ENCODE results near the gene TTL. TPM values are rescaled to one million over a fixed set of nuclear protein-coding genes. Genes with fewer than 3 reads are reported as not detected.
"Not testable (repeated sequence)": the region's sequence is repeated elsewhere in the genome, so short reads cannot be mapped to it uniquely, and the experiment has no call there.

The TTL gene
- total and polyA plus RNA-seq, 4 experiments from 2014 or later, result 1.8 to 23.3 (median 13.8) TPM

- CTCF ChIA-PET (ENCODE audit: partially characterized antibody), result interaction anchor here (0.9 kb wide), 1 partner anchor 39 kb away, joined by 3 read pairs; no protein-coding TSS in a partner anchor
Observed at GRCh38 chr2:112519506-112519905, 37.5 kb downstream of the TTL start.

GRCh38 chr2:112520234-112520783 lies 38.4 kb downstream of the TTL start:
- no peak overlapping the region for H3K27ac Mint-ChIP-seq
- peaks cover 47 to 59% of the 10 kb centered on the region in 2 donors for H3K36me3 Mint-ChIP-seq
- Histone ChIP-seq H3K4me3 (ENCODE audit: low read length in 2 of 2) (no peak overlapping the region), H3K4me1 (ENCODE audit: insufficient read depth, low read length) (no peaks in the 10 kb centered on the region), H3K36me3 (ENCODE audit: insufficient read depth, low read length) (peaks cover 25% of the 10 kb centered on the region), H3K27me3 (ENCODE audit: insufficient read depth, low read length) (no peaks in the 10 kb centered on the region), H3K27ac (ENCODE audit: low read depth, low read length) (no peak overlapping the region), H3K9me3 (ENCODE audit: control insufficient read depth in 1 of 2, low read length in 2 of 2) (no peaks in the 10 kb centered on the region)
- no peaks in the 10 kb centered on the region for H3K27me3 Mint-ChIP-seq
- peaks cover 0 to 3% (median 0%) of the 10 kb centered on the region in 8 donors for H3K9me3 Mint-ChIP-seq
- H3K4me1 Mint-ChIP-seq, result peaks cover 0 to 1% (median 0%) of the 10 kb centered on the region in 4 donors
- no peak overlapping the region for H3K4me3 Mint-ChIP-seq
- no peak for DNase-seq
- intact Hi-C loops (cut with micrococcal nuclease), result no loop called here
- ChIA-PET POLR2A (ENCODE audit: partially characterized antibody) (no interaction called here), CTCF (ENCODE audit: partially characterized antibody) (interaction anchor here (1.3 kb wide), 1 partner anchor 23 kb away, joined by 3 read pairs; no protein-coding TSS in a partner anchor)

More at GRCh38 chr2:112519506-112519905, 37.5 kb downstream of the TTL start:
- Mint-ChIP-seq H3K9me3 (peaks cover 0 to 8% (median 0%) of the 10 kb centered on the region in 8 donors), H3K27me3 (no peaks in the 10 kb centered on the region), H3K27ac (no peak overlapping the region), H3K4me1 (peaks cover 0 to 1% (median 0%) of the 10 kb centered on the region in 4 donors), H3K4me3 (no peak overlapping the region), H3K36me3 (peaks cover 49 to 66% of the 10 kb centered on the region in 2 donors)
- Histone ChIP-seq H3K36me3 (ENCODE audit: insufficient read depth, low read length) (peaks cover 28% of the 10 kb centered on the region), H3K27ac (ENCODE audit: low read depth, low read length) (no peak overlapping the region), H3K4me1 (ENCODE audit: insufficient read depth, low read length) (no peaks in the 10 kb centered on the region), H3K9me3 (ENCODE audit: control insufficient read depth in 1 of 2, low read length in 2 of 2) (no peaks in the 10 kb centered on the region), H3K27me3 (ENCODE audit: insufficient read depth, low read length) (no peaks in the 10 kb centered on the region), H3K4me3 (ENCODE audit: low read length in 2 of 2) (no peak overlapping the region)
- intact Hi-C loops (cut with micrococcal nuclease), result no loop called here
- DNase-seq, result no peak
- POLR2A ChIA-PET (ENCODE audit: partially characterized antibody), result no interaction called here

GRCh38 chr2:112523291-112523777 lies 41.4 kb downstream of the TTL start:
- no peaks in the 10 kb centered on the region for H3K9me3 Mint-ChIP-seq
- no peaks in the 10 kb centered on the region for H3K27me3 Mint-ChIP-seq
- H3K27ac ChIP-seq (ENCODE audit: low read depth, low read length), result no peak overlapping the region
- H3K4me3 Mint-ChIP-seq, result no peak overlapping the region
- peaks cover 0 to 1% (median 0%) of the 10 kb centered on the region in 4 donors for H3K4me1 Mint-ChIP-seq
- no peaks in the 10 kb centered on the region for H3K27me3 ChIP-seq (ENCODE audit: insufficient read depth, low read length)
- H3K36me3 ChIP-seq (ENCODE audit: insufficient read depth, low read length), result peaks cover 25% of the 10 kb centered on the region
- peaks cover 56 to 64% of the 10 kb centered on the region in 2 donors for H3K36me3 Mint-ChIP-seq
- DNase-seq, result no peak
- intact Hi-C loops (cut with micrococcal nuclease), result no loop called here
- ChIA-PET CTCF (ENCODE audit: partially characterized antibody) (no interaction called here), POLR2A (ENCODE audit: partially characterized antibody) (no interaction called here)
- H3K4me3 ChIP-seq (ENCODE audit: low read length in 2 of 2), result no peak overlapping the region
- H3K27ac Mint-ChIP-seq, result no peak overlapping the region
- H3K9me3 ChIP-seq (ENCODE audit: control insufficient read depth in 1 of 2, low read length in 2 of 2), result no peaks in the 10 kb centered on the region
- H3K4me1 ChIP-seq (ENCODE audit: insufficient read depth, low read length), result no peaks in the 10 kb centered on the region

GRCh38 chr2:112524276-112524675 lies 42.3 kb downstream of the TTL start:
- peaks cover 30% of the 10 kb centered on the region for H3K36me3 ChIP-seq (ENCODE audit: insufficient read depth, low read length)
- H3K36me3 Mint-ChIP-seq, result peaks cover 59 to 71% of the 10 kb centered on the region in 2 donors
- CTCF ChIA-PET (ENCODE audit: partially characterized antibody); H3K27ac Mint-ChIP-seq; H3K9me3 ChIP-seq (ENCODE audit: control insufficient read depth in 1 of 2, low read length in 2 of 2); H3K9me3 Mint-ChIP-seq; H3K4me3 ChIP-seq (ENCODE audit: low read length in 2 of 2); H3K27me3 Mint-ChIP-seq; POLR2A ChIA-PET (ENCODE audit: partially characterized antibody); H3K27ac ChIP-seq (ENCODE audit: low read depth, low read length); H3K4me1 ChIP-seq (ENCODE audit: insufficient read depth, low read length); H3K27me3 ChIP-seq (ENCODE audit: insufficient read depth, low read length); H3K4me3 Mint-ChIP-seq; H3K4me1 Mint-ChIP-seq; DNase-seq; intact Hi-C loops (cut with micrococcal nuclease): not testable (repeated sequence)

GRCh38 chr2:112528541-112528940 lies 46.6 kb downstream of the TTL start:
- DNase-seq, result no peak
- H3K27ac ChIP-seq (ENCODE audit: low read depth, low read length), result no peak overlapping the region
- H3K9me3 ChIP-seq (ENCODE audit: control insufficient read depth in 1 of 2, low read length in 2 of 2), result no peaks in the 10 kb centered on the region
- Mint-ChIP-seq H3K4me3 (no peak overlapping the region), H3K27ac (no peak overlapping the region), H3K27me3 (no peaks in the 10 kb centered on the region), H3K36me3 (peaks cover 49 to 64% of the 10 kb centered on the region in 2 donors), H3K4me1 (no peaks in the 10 kb centered on the region), H3K9me3 (no peaks in the 10 kb centered on the region)
- intact Hi-C loops (cut with micrococcal nuclease), result no loop called here
- no peaks in the 10 kb centered on the region for H3K27me3 ChIP-seq (ENCODE audit: insufficient read depth, low read length)
- no peak overlapping the region for H3K4me3 ChIP-seq (ENCODE audit: low read length in 2 of 2)
- ChIA-PET POLR2A (ENCODE audit: partially characterized antibody) (no interaction called here), CTCF (ENCODE audit: partially characterized antibody) (interaction anchor here (1.0 kb wide), 1 partner anchor 48 kb away, joined by 3 read pairs; no protein-coding TSS in a partner anchor)
- H3K4me1 ChIP-seq (ENCODE audit: insufficient read depth, low read length), result no peaks in the 10 kb centered on the region
- H3K36me3 ChIP-seq (ENCODE audit: insufficient read depth, low read length), result peaks cover 23% of the 10 kb centered on the region

- Histone ChIP-seq H3K27ac (ENCODE audit: low read depth, low read length) (no peak overlapping the region), H3K36me3 (ENCODE audit: insufficient read depth, low read length) (peaks cover 23% of the 10 kb centered on the region), H3K9me3 (ENCODE audit: control insufficient read depth in 1 of 2, low read length in 2 of 2) (no peaks in the 10 kb centered on the region), H3K27me3 (ENCODE audit: insufficient read depth, low read length) (no peaks in the 10 kb centered on the region), H3K4me3 (ENCODE audit: low read length in 2 of 2) (no peak overlapping the region), H3K4me1 (ENCODE audit: insufficient read depth, low read length) (no peaks in the 10 kb centered on the region)
- DNase-seq, result no peak
- H3K27ac Mint-ChIP-seq, result peak overlapping the region in 1 of 7 donors; percentile 12
- intact Hi-C loops (cut with micrococcal nuclease), result no loop called here
- H3K27me3 Mint-ChIP-seq, result no peaks in the 10 kb centered on the region
- CTCF ChIA-PET (ENCODE audit: partially characterized antibody), result no interaction called here
- POLR2A ChIA-PET (ENCODE audit: partially characterized antibody), result no interaction called here
- H3K36me3 Mint-ChIP-seq, result peaks cover 45 to 62% of the 10 kb centered on the region in 2 donors
- no peaks in the 10 kb centered on the region for H3K4me1 Mint-ChIP-seq
- H3K4me3 Mint-ChIP-seq, result no peak overlapping the region
- H3K9me3 Mint-ChIP-seq, result no peaks in the 10 kb centered on the region
Observed at GRCh38 chr2:112529757-112530156, 47.8 kb downstream of the TTL start.

- Mint-ChIP-seq H3K27me3 (no peaks in the 10 kb centered on the region), H3K4me3 (no peak overlapping the region), H3K4me1 (no peaks in the 10 kb centered on the region), H3K27ac (no peak overlapping the region), H3K36me3 (peaks cover 45 to 59% of the 10 kb centered on the region in 2 donors), H3K9me3 (no peaks in the 10 kb centered on the region)
- Histone ChIP-seq H3K9me3 (ENCODE audit: control insufficient read depth in 1 of 2, low read length in 2 of 2) (no peaks in the 10 kb centered on the region), H3K36me3 (ENCODE audit: insufficient read depth, low read length) (peaks cover 23% of the 10 kb centered on the region), H3K27me3 (ENCODE audit: insufficient read depth, low read length) (no peaks in the 10 kb centered on the region), H3K4me3 (ENCODE audit: low read length in 2 of 2) (no peak overlapping the region), H3K27ac (ENCODE audit: low read depth, low read length) (no peak overlapping the region), H3K4me1 (ENCODE audit: insufficient read depth, low read length) (no peaks in the 10 kb centered on the region)
- ChIA-PET POLR2A (ENCODE audit: partially characterized antibody) (no interaction called here), CTCF (ENCODE audit: partially characterized antibody) (no interaction called here)
- intact Hi-C loops (cut with micrococcal nuclease), result no loop called here
- no peak for DNase-seq
Observed at GRCh38 chr2:112530728-112531127, 48.8 kb downstream of the TTL start.
